C4-2B (cell line): Measurements from ENCODE around the gene SNX25.
"Not testable (repeated sequence)": the region's sequence is repeated elsewhere in the genome, so short reads cannot be mapped to it uniquely, and the experiment has no call there.

Experiments
- H3K27ac ChIP-seq: fragments of 450-650 bp; 2 replicates; pipeline ENCODE4 v1.5.1; 2017
- ZFX ChIP-seq: fragments of 450-650 bp; IDR thresholded peaks from 2 replicates; pipeline ENCODE4 v1.6.1; 2017
- TF ChIP-seq, protein P1 (sequence below): fragments of 450-650 bp; conservative IDR thresholded peaks from 2 replicates; pipeline ENCODE4 v1.5.1; 2017; ENCODE audit warnings: mild to moderate bottlenecking

Gene SNX25

GRCh38 chr4:185361872-185362271 lies 152.5 kb downstream of the SNX25 start:
- H3K27ac ChIP-seq: no peak overlapping the region
- TF ChIP-seq, protein P1, sequence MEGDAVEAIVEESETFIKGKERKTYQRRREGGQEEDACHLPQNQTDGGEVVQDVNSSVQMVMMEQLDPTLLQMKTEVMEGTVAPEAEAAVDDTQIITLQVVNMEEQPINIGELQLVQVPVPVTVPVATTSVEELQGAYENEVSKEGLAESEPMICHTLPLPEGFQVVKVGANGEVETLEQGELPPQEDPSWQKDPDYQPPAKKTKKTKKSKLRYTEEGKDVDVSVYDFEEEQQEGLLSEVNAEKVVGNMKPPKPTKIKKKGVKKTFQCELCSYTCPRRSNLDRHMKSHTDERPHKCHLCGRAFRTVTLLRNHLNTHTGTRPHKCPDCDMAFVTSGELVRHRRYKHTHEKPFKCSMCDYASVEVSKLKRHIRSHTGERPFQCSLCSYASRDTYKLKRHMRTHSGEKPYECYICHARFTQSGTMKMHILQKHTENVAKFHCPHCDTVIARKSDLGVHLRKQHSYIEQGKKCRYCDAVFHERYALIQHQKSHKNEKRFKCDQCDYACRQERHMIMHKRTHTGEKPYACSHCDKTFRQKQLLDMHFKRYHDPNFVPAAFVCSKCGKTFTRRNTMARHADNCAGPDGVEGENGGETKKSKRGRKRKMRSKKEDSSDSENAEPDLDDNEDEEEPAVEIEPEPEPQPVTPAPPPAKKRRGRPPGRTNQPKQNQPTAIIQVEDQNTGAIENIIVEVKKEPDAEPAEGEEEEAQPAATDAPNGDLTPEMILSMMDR: no peak
- no peak for TF ChIP-seq ZFX

GRCh38 chr4:185362570-185362969 lies 153.2 kb downstream of the SNX25 start:
- not testable (repeated sequence) for H3K27ac ChIP-seq

- no peak overlapping the region for H3K27ac ChIP-seq
- no peak for TF ChIP-seq ZFX
- TF ChIP-seq, protein P1: no peak
Observed at GRCh38 chr4:185363251-185363650, 153.9 kb downstream of the SNX25 start.

DNA sequence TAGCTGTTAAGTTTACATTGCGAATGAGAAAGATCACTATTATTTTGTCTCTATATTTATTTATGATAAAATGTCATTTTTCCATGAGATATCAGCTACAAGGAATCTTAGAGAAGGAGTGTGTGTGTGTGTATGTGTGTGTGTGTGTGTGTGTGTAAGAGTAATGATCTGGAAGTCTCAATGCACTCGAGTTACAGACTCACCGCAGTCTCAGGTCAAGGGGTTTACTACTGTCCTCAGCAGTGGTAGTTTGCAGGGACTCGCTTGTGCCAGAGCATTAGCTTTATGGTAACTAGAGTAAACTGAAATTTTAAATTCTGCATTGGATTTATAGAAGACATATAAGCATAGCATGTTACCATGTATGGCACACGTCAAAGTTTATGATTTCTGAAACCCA lies 155.5 kb downstream of the SNX25 start:
- no peak overlapping the region for H3K27ac ChIP-seq
- TF ChIP-seq ZFX: no peak
- TF ChIP-seq, protein P1: no peak

GRCh38 chr4:185369731-185370130 lies 160.3 kb downstream of the SNX25 start:
- TF ChIP-seq ZFX: no peak
- TF ChIP-seq, protein P1: no peak
- no peak overlapping the region for H3K27ac ChIP-seq

DNA sequence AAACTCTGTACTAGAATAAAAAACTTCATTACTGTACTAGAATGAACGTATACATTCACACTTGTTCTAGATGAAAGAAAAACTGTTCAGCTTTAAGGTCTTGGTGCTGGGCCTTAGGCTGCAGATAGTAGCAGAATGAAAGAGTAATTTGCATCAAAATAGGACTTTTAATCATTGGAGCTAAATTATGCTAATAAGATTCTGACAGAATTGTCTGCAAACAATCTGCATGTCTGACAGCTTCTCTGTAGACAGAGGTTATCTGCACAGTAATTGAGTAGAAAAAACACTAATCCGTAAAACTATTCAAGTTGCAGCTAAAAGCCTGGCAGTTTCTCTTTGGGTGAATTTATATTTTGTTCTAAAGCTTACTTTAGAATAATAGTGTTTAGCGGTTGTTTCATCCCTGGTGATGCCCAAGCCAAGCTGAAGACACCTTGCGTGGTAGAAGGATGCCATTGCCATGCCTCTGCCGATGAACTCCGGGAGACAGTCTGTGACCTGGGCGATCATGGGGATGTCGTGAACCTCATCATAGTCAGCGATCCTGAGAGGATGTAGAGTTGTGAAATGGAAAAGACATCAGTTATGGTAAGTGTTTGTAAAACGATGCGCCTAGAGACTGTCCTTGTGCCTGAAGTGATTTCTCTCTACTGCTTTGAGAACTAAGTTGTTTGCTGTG lies 161.0 kb downstream of the SNX25 start:
- no peak for TF ChIP-seq ZFX
- TF ChIP-seq, protein P1: no peak

GRCh38 chr4:185371702-185372101 lies 162.3 kb downstream of the SNX25 start:
- no peak for TF ChIP-seq ZFX
- TF ChIP-seq, protein P1: no peak
- H3K27ac ChIP-seq: no peak overlapping the region

More for the DNA sequence above, 161.0 kb downstream of the SNX25 start:
- H3K27ac ChIP-seq: no peak overlapping the region

- H3K27ac ChIP-seq: no peak overlapping the region
Observed at GRCh38 chr4:185374027-185374426, 164.6 kb downstream of the SNX25 start.

More at GRCh38 chr4:185374027-185374426, 164.6 kb downstream of the SNX25 start:
- TF ChIP-seq, protein P1: no peak
- TF ChIP-seq ZFX: no peak
